ENCODE data around the gene DVL1. TPM values are rescaled to one million over a fixed set of nuclear protein-coding genes. Genes with fewer than 3 reads are reported as not detected.

DVL1 gene
- total and polyA plus RNA-seq, 9 of the 15 experiments (the other 6 are each of a cell fraction or from before 2014, with no cell fraction given) = 0.62 to 135 (median 24.3) TPM

DNA sequence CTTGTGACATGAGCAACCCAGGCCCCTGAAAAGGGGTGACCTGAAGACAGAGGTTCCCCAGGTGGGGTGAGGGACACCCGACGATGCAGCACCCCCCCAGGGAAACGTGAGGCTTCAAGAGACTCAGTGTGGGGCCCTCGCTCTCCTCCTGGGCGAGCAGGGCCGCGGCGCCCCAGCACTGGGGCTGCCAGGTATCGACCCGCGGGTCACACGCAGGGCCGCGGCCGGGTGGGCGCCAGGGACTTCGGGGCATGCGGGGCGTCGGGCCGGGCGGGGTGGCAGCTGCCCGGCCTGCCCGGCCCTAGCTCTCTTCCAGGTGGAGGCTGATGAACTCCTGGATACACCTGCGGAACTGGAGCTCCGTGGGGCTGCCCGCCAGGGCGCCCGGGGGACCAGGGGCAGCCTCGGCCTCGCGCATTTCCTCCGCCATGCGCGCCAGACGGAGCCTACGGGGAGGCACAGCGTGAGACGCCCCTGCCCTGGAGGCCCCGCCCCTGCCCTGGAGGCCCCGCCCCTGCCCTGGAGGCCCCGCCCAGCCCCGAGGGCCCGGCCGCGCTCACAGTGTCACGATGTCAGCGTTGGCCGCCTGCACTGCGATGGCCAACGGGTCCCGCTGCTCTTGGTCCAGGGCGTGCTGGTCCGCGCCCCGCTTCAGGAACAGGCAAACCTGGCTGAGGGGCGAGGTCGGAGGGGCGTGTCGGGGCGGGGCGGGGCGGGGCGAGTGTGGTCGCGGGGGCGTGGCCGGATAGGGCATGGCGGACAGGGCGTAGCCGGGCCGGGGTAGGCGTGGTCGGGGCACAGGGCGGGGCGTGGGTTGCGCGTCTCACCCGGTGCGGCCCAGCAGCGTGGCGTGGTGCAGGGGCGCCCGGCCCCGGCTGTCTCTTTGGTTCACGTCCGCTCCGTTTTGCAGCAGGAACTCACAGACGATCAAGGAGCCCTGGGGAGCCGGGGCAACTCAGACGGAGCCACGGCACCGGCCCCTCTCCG lies 55.7 kb downstream of the DVL1 start (continued):
- TF ChIP-seq NUFIP1 (IDR thresholded peaks at IDR 0.05; ENCODE audit: partially characterized antibody) (no peak), SLC30A9 (CRISPR knock-in tag; IDR thresholded peaks at IDR 0.05) (no peak), ILK (tag; IDR thresholded peaks at IDR 0.05; ENCODE audit: borderline replicate concordance, low read depth) (no peak), SUPT5H (IDR thresholded peaks at IDR 0.05) (no peak), ZNF830 (CRISPR knock-in tag; IDR thresholded peaks at IDR 0.05) (no peak), ZNF444 (CRISPR knock-in tag; IDR thresholded peaks at IDR 0.05) (no peak), SETDB1 (IDR thresholded peaks at IDR 0.05; ENCODE audit: low read length) (no peak), TFAM (CRISPR knock-in tag; conservative IDR thresholded peaks at IDR 0.05) (no peak), TAF1 (IDR thresholded peaks at IDR 0.05; ENCODE audit: control insufficient read depth, extremely low read depth, insufficient read depth, low read length, severe bottlenecking) (no peak), STAT5B (CRISPR knock-in tag; IDR thresholded peaks at IDR 0.05) (no peak), LARP7 (IDR thresholded peaks at IDR 0.05) (no peak), HNRNPL (IDR thresholded peaks at IDR 0.05; ENCODE audit: low read depth, low read length) (no peak; the same call in 1 of the 2 replicates), ZNF197 (CRISPR knock-in tag; IDR thresholded peaks at IDR 0.05; ENCODE audit: low read depth) (no peak)
- TF ChIP-seq, protein P1, sequence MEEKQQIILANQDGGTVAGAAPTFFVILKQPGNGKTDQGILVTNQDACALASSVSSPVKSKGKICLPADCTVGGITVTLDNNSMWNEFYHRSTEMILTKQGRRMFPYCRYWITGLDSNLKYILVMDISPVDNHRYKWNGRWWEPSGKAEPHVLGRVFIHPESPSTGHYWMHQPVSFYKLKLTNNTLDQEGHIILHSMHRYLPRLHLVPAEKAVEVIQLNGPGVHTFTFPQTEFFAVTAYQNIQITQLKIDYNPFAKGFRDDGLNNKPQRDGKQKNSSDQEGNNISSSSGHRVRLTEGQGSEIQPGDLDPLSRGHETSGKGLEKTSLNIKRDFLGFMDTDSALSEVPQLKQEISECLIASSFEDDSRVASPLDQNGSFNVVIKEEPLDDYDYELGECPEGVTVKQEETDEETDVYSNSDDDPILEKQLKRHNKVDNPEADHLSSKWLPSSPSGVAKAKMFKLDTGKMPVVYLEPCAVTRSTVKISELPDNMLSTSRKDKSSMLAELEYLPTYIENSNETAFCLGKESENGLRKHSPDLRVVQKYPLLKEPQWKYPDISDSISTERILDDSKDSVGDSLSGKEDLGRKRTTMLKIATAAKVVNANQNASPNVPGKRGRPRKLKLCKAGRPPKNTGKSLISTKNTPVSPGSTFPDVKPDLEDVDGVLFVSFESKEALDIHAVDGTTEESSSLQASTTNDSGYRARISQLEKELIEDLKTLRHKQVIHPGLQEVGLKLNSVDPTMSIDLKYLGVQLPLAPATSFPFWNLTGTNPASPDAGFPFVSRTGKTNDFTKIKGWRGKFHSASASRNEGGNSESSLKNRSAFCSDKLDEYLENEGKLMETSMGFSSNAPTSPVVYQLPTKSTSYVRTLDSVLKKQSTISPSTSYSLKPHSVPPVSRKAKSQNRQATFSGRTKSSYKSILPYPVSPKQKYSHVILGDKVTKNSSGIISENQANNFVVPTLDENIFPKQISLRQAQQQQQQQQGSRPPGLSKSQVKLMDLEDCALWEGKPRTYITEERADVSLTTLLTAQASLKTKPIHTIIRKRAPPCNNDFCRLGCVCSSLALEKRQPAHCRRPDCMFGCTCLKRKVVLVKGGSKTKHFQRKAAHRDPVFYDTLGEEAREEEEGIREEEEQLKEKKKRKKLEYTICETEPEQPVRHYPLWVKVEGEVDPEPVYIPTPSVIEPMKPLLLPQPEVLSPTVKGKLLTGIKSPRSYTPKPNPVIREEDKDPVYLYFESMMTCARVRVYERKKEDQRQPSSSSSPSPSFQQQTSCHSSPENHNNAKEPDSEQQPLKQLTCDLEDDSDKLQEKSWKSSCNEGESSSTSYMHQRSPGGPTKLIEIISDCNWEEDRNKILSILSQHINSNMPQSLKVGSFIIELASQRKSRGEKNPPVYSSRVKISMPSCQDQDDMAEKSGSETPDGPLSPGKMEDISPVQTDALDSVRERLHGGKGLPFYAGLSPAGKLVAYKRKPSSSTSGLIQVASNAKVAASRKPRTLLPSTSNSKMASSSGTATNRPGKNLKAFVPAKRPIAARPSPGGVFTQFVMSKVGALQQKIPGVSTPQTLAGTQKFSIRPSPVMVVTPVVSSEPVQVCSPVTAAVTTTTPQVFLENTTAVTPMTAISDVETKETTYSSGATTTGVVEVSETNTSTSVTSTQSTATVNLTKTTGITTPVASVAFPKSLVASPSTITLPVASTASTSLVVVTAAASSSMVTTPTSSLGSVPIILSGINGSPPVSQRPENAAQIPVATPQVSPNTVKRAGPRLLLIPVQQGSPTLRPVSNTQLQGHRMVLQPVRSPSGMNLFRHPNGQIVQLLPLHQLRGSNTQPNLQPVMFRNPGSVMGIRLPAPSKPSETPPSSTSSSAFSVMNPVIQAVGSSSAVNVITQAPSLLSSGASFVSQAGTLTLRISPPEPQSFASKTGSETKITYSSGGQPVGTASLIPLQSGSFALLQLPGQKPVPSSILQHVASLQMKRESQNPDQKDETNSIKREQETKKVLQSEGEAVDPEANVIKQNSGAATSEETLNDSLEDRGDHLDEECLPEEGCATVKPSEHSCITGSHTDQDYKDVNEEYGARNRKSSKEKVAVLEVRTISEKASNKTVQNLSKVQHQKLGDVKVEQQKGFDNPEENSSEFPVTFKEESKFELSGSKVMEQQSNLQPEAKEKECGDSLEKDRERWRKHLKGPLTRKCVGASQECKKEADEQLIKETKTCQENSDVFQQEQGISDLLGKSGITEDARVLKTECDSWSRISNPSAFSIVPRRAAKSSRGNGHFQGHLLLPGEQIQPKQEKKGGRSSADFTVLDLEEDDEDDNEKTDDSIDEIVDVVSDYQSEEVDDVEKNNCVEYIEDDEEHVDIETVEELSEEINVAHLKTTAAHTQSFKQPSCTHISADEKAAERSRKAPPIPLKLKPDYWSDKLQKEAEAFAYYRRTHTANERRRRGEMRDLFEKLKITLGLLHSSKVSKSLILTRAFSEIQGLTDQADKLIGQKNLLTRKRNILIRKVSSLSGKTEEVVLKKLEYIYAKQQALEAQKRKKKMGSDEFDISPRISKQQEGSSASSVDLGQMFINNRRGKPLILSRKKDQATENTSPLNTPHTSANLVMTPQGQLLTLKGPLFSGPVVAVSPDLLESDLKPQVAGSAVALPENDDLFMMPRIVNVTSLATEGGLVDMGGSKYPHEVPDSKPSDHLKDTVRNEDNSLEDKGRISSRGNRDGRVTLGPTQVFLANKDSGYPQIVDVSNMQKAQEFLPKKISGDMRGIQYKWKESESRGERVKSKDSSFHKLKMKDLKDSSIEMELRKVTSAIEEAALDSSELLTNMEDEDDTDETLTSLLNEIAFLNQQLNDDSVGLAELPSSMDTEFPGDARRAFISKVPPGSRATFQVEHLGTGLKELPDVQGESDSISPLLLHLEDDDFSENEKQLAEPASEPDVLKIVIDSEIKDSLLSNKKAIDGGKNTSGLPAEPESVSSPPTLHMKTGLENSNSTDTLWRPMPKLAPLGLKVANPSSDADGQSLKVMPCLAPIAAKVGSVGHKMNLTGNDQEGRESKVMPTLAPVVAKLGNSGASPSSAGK (IDR thresholded peaks at IDR 0.05) = no peak; the same call in 1 of the 2 replicates
- TF ChIP-seq, protein P2, sequence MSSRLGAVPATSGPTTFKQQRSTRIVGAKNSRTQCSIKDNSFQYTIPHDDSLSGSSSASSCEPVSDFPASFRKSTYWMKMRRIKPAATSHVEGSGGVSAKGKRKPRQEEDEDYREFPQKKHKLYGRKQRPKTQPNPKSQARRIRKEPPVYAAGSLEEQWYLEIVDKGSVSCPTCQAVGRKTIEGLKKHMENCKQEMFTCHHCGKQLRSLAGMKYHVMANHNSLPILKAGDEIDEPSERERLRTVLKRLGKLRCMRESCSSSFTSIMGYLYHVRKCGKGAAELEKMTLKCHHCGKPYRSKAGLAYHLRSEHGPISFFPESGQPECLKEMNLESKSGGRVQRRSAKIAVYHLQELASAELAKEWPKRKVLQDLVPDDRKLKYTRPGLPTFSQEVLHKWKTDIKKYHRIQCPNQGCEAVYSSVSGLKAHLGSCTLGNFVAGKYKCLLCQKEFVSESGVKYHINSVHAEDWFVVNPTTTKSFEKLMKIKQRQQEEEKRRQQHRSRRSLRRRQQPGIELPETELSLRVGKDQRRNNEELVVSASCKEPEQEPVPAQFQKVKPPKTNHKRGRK (tag; IDR thresholded peaks at IDR 0.05) = no peak
